Psoas muscle (tissue), 8 donors: ENCODE data around the gene PRMT7. TPM values are rescaled to one million over a fixed set of nuclear protein-coding genes. Genes with fewer than 3 reads are reported as not detected.
A peak's percentile ranks its signal among the peaks of the same experiment; 100 is the strongest.

ENCODE experiments used
- ATAC-seq, 4 donors: fragments of 200-7000 bp; cut with Tn5 transposase; one replicate each; pipeline ENCODE4 v1.9.1; 2020; ENCODE audit warnings: moderate library complexity in 3 of 4, mild to moderate bottlenecking in 2 of 4
- DNase-seq, 2 donors: peaks; one replicate each; pipeline ENCODE4 v3.0.0-alpha.2; 2020
- H3K27ac ChIP-seq: fragments of 200-600 bp; one replicate; pipeline ENCODE4 v1.8.0; 2022
- H3K27me3 ChIP-seq, 3 donors: fragments of 200-600 bp in 1 of 3; one replicate each; pipeline versions ENCODE4 v1.6.1 to v1.8.0; 2013 to 2022; ENCODE audit warnings: low read length in 2 of 3, mild to moderate bottlenecking in 2 of 3, moderate library complexity in 1 of 3; ENCODE audit not compliant: insufficient read depth in 3 of 3
- H3K36me3 ChIP-seq, 2 donors: fragments of 200-600 bp in 1 of 2; one replicate each; pipeline versions ENCODE4 v1.6.1 to v1.8.0; 2013 to 2022; ENCODE audit warnings: low read depth in 1 of 2, mild to moderate bottlenecking in 1 of 2, moderate library complexity in 1 of 2; ENCODE audit not compliant: insufficient read depth in 1 of 2
- H3K4me1 ChIP-seq: fragments of 200-600 bp; one replicate; pipeline ENCODE4 v1.8.0; 2022
- H3K4me3 ChIP-seq: fragments of 200-600 bp; one replicate; pipeline ENCODE4 v1.8.0; 2022; ENCODE audit warnings: mild to moderate bottlenecking
- H3K9me3 ChIP-seq: fragments of 200-600 bp; one replicate; pipeline ENCODE4 v1.8.0; 2022
- CTCF ChIP-seq: fragments of 200-600 bp; IDR thresholded peaks from one replicate; pipeline ENCODE4 v1.8.0; 2022; ENCODE audit warnings: antibody characterized with exemption
- WGBS, 3 donors: extraction: QIAGEN DNeasy Blood & Tissue Kit; methylation state at CpG; one replicate each; pipeline versions ENCODE4 v1.1.6 to v1.1.7; 2013; 5-methylcytosine and 5-hydroxymethylcytosine counted together
- intact Hi-C, 2 donors: fragments of 100-400 bp; cut with DNase I; formaldehyde crosslinking; loops; one replicate each; pipeline versions ENCODE4 v1.11.0 to v1.14.2; 2022
- polyA plus RNA-seq, 3 donors: library from polyadenylated mRNA; stranded (reverse); fragments of 200-250 nt; gene quantifications; one replicate each; pipeline ENCODE4 v1.2.3, GENCODE V29; 2013
- total RNA-seq, 4 donors: library from RNA; stranded (reverse); fragmentation: NEBNext Ultra II Directional in 2 of 4; extraction: Animal tissue kit (Norgen Biotek cat#: 25700) in 2 of 4; gene quantifications; one replicate each; pipeline versions ENCODE4 v1.2.1 to v1.2.4, GENCODE V29; 2021 to 2023
- donor health status: healthy with polysubstance abuse.
- donor health status: DM: no; HTN: no; CAD: no; lungs with moderate emphysema.
- donor health status: Bipolar disorder and iron deficiency.
- donor health status: healthy.
- donor health status: DM: yes; HTN: yes; CAD: no.
- donor health status: DM: no; HTN: no; CAD: no.
- donor health status: DM: no; HTN: no; CAD: no.
- donor health status: DM: yes; HTN: yes; CAD: no.

PRMT7 gene
- total and polyA plus RNA-seq, 7 donors, result 18.9 to 45.1 (median 26.0) TPM

- TF ChIP-seq CTCF, result no peak
- ATAC-seq, result no peak
- Histone ChIP-seq H3K4me3 (no peak overlapping the region), H3K4me1 (no peaks in the 10 kb centered on the region), H3K27me3 (no peaks in the 10 kb centered on the region), H3K9me3 (no peaks in the 10 kb centered on the region), H3K36me3 (no peaks in the 10 kb centered on the region), H3K27ac (no peak overlapping the region)
- 87 to 88% (median 88%) methylated on average over 3 of the region's 3 CpGs for WGBS, 3 donors
- DNase-seq, result no peak
- intact Hi-C loops, result no loop called here
These were observed 82.5 kb downstream of the PRMT7 start for GRCh38 chr16:68393333-68393732.

- no peak for ATAC-seq
- Histone ChIP-seq H3K4me3 (no peak overlapping the region), H3K27ac (no peak overlapping the region), H3K4me1 (no peaks in the 10 kb centered on the region), H3K36me3 (no peaks in the 10 kb centered on the region), H3K27me3 (no peaks in the 10 kb centered on the region), H3K9me3 (no peaks in the 10 kb centered on the region)
- TF ChIP-seq CTCF, result no peak
- no peak for DNase-seq
- intact Hi-C loops, result no loop called here
- 82 to 83% (median 83%) methylated on average over 8 of the region's 8 CpGs for WGBS, 3 donors
These were observed 84.5 kb downstream of the PRMT7 start for GRCh38 chr16:68395167-68395786.

GRCh38 chr16:68395815-68396214, 85.0 kb downstream of the PRMT7 start:
- WGBS, 3 donors, result 83% methylated on average over 4 of the region's 4 CpGs
- DNase-seq, result no peak

GRCh38 chr16:68396481-68396880, 85.7 kb downstream of the PRMT7 start:
- intact Hi-C loops, result loop anchor here in 1 of 2 donors (2.0 kb wide), 1 partner anchor 114 kb away; no protein-coding TSS in a partner anchor
- H3K27ac ChIP-seq, result no peak overlapping the region
- H3K9me3 ChIP-seq, result no peaks in the 10 kb centered on the region
- ATAC-seq, result no peak
- 38 to 40% (median 40%) methylated on average over 6 of the region's 6 CpGs for WGBS, 3 donors
- no peaks in the 10 kb centered on the region for H3K27me3 ChIP-seq
- no peaks in the 10 kb centered on the region for H3K4me1 ChIP-seq
- no peaks in the 10 kb centered on the region for H3K36me3 ChIP-seq
- H3K4me3 ChIP-seq, result no peak overlapping the region
- TF ChIP-seq CTCF, result peak; percentile 37
- no peak for DNase-seq

More at GRCh38 chr16:68395815-68396214, 85.0 kb downstream of the PRMT7 start:
- Histone ChIP-seq H3K4me3 (no peak overlapping the region), H3K4me1 (no peaks in the 10 kb centered on the region), H3K27me3 (no peaks in the 10 kb centered on the region), H3K9me3 (no peaks in the 10 kb centered on the region), H3K27ac (no peak overlapping the region), H3K36me3 (no peaks in the 10 kb centered on the region)
- no peak for ATAC-seq
- intact Hi-C loops, result loop anchor here in 1 of 2 donors (2.0 kb wide), 1 partner anchor 115 kb away; no protein-coding TSS in a partner anchor
- no peak for TF ChIP-seq CTCF
